Loucy (cell line): Measurements from ENCODE around the gene DACH1.
A peak's percentile ranks its signal among the peaks of the same experiment; 100 is the strongest.

Experiments
- H2AFZ ChIP-seq: fragments of 200-600 bp; sonication (generic); 2 replicates; pipeline ENCODE4 v1.6.0; 2016; ENCODE audit warnings: antibody characterized with exemption, mild to moderate bottlenecking, low read length, moderate library complexity
- H3F3A ChIP-seq: fragments of 200-600 bp; 2 replicates; pipeline ENCODE4 v1.6.0; 2016; ENCODE audit warnings: antibody characterized with exemption, low read depth, mild to moderate bottlenecking
- H3K27me3 ChIP-seq: fragments of 200-600 bp; sonication (generic); 2 replicates; pipeline ENCODE4 v1.6.1; 2014; ENCODE audit warnings: low read length, mild to moderate bottlenecking; ENCODE audit not compliant: insufficient read depth, poor library complexity, severe bottlenecking
- H3K36me3 ChIP-seq: fragments of 200-600 bp; sonication (generic); 2 replicates; pipeline ENCODE4 v1.6.1; 2016; ENCODE audit warnings: low read length; ENCODE audit not compliant: insufficient read depth
- H3K4me1 ChIP-seq: fragments of 200-600 bp; sonication (generic); 2 replicates; pipeline ENCODE4 v1.5.1; 2014; ENCODE audit warnings: low read length, mild to moderate bottlenecking; ENCODE audit not compliant: insufficient read depth, poor library complexity, severe bottlenecking
- H3K4me2 ChIP-seq: fragments of 200-600 bp; sonication (generic); 2 replicates; pipeline ENCODE4 v1.6.0; 2014; ENCODE audit warnings: antibody characterized with exemption, low read length, low read depth, mild to moderate bottlenecking; ENCODE audit not compliant: poor library complexity, severe bottlenecking
- H3K4me3 ChIP-seq: fragments of 200-600 bp; sonication (generic); 2 replicates; pipeline ENCODE4 v1.5.1; 2014; ENCODE audit warnings: low read length, mild to moderate bottlenecking, mixed read lengths; ENCODE audit not compliant: poor library complexity, severe bottlenecking
- H3K79me2 ChIP-seq: fragments of 200-600 bp; sonication (generic); 2 replicates; pipeline ENCODE4 v1.6.1; 2014; ENCODE audit warnings: low read length; ENCODE audit not compliant: insufficient read depth
- H3K9ac ChIP-seq: fragments of 200-600 bp; sonication (generic); 2 replicates; pipeline ENCODE4 v1.6.0; 2014; ENCODE audit warnings: mild to moderate bottlenecking, low read depth, low read length, moderate library complexity; ENCODE audit not compliant: poor library complexity, severe bottlenecking
- H3K9me2 ChIP-seq: fragments of 200-600 bp; sonication (generic); replicated peaks from 2 replicates; pipeline ENCODE4 v1.6.1; 2016; ENCODE audit warnings: low read depth, low read length, mixed read lengths
- H3K9me3 ChIP-seq: fragments of 200-600 bp; sonication (generic); 2 replicates; pipeline ENCODE4 v1.6.1; 2014; ENCODE audit warnings: mild to moderate bottlenecking, antibody characterized with exemption, low read length, low read depth; ENCODE audit not compliant: insufficient read depth
- H4K20me1 ChIP-seq: fragments of 200-600 bp; sonication (generic); 2 replicates; pipeline ENCODE4 v1.6.0; 2014; ENCODE audit warnings: antibody characterized with exemption, low read length, mild to moderate bottlenecking; ENCODE audit not compliant: insufficient read depth, poor library complexity, severe bottlenecking
- CTCF ChIP-seq: fragments of 200-600 bp; sonication (generic); conservative IDR thresholded peaks from 2 replicates; pipeline ENCODE4 v1.5.1; 2014; ENCODE audit warnings: mild to moderate bottlenecking, antibody characterized with exemption, low read length
- EZH2phosphoT487 ChIP-seq: fragments of 200-600 bp; IDR thresholded peaks from 2 replicates; pipeline ENCODE4 v1.6.1; 2018; ENCODE audit warnings: antibody characterized with exemption, mild to moderate bottlenecking, moderate library complexity, borderline replicate concordance

DACH1 gene

GRCh38 chr13:71869274-71869673, 2.3 kb upstream of the DACH1 start:
- Histone ChIP-seq H2AFZ (peak overlapping the region; percentile 20; the same call in 1 of the 2 replicates), H3F3A (no peaks in the 10 kb centered on the region), H3K9ac (no peak overlapping the region), H3K9me3 (no peaks in the 10 kb centered on the region), H3K4me2 (no peak overlapping the region), H3K9me2 (no peaks in the 10 kb centered on the region), H4K20me1 (no peaks in the 10 kb centered on the region), H3K27me3 (no peaks in the 10 kb centered on the region), H3K4me3 (no peak overlapping the region), H3K36me3 (no peaks in the 10 kb centered on the region; the same call in 1 of the 2 replicates), H3K4me1 (peaks cover 13% of the 10 kb centered on the region), H3K79me2 (no peaks in the 10 kb centered on the region)
- TF ChIP-seq CTCF (no peak), EZH2phosphoT487 (no peak)

GRCh38 chr13:71866335-71867130, 471 bp downstream of the DACH1 start:
- Histone ChIP-seq H3K9ac (peak overlapping the region; percentile 53), H3K9me2 (no peaks in the 10 kb centered on the region), H3F3A (no peaks in the 10 kb centered on the region; the same call in 1 of the 2 replicates), H3K79me2 (no peaks in the 10 kb centered on the region), H3K4me1 (peaks cover 4% of the 10 kb centered on the region), H2AFZ (peak overlapping the region; percentile 72; the same call in 1 of the 2 replicates), H3K4me3 (peak overlapping the region; percentile 74), H3K4me2 (peak overlapping the region; percentile 61), H3K9me3 (no peaks in the 10 kb centered on the region), H4K20me1 (no peaks in the 10 kb centered on the region), H3K27me3 (no peaks in the 10 kb centered on the region), H3K36me3 (no peaks in the 10 kb centered on the region)
- no peak for TF ChIP-seq CTCF

- no peak overlapping the region for H3K4me3 ChIP-seq
- peaks cover 4% of the 10 kb centered on the region for H3K4me1 ChIP-seq
- no peaks in the 10 kb centered on the region for H3K9me2 ChIP-seq
- no peak overlapping the region for H3K9ac ChIP-seq
- no peaks in the 10 kb centered on the region for H3K27me3 ChIP-seq
- H3K36me3 ChIP-seq, result no peaks in the 10 kb centered on the region
- no peak overlapping the region for H2AFZ ChIP-seq
- no peak overlapping the region for H3K4me2 ChIP-seq
- H3F3A ChIP-seq, result no peaks in the 10 kb centered on the region; the same call in 1 of the 2 replicates
- H3K79me2 ChIP-seq, result no peaks in the 10 kb centered on the region
- H3K9me3 ChIP-seq, result no peaks in the 10 kb centered on the region
- H4K20me1 ChIP-seq, result no peaks in the 10 kb centered on the region
- TF ChIP-seq EZH2phosphoT487, result no peak
- no peak for TF ChIP-seq CTCF
These were observed 1.1 kb downstream of the DACH1 start for GRCh38 chr13:71865874-71866334.
